Measurements from ENCODE around the gene TSSC4. TPM values are rescaled to one million over a fixed set of nuclear protein-coding genes. Genes with fewer than 3 reads are reported as not detected.

The TSSC4 gene
- total RNA-seq, 2 experiments from 2014 or later: 33.8 to 40.2 TPM

GRCh38 chr11:2400762-2401435 is 349 bp downstream of the TSSC4 start:
- H3K9me3 Mint-ChIP-seq: no peaks in the 10 kb centered on the region
- peak overlapping the region; percentile 84 for H3K4me3 Mint-ChIP-seq
- peak overlapping the region; percentile 82 for H3K27ac Mint-ChIP-seq
- ChIA-PET CTCF (interaction anchor here (0.8 to 2.4 kb wide), 15 partner anchors 14 to 131 kb away, joined by 3 to 26 read pairs (median 4); partner anchors contain the start of genes C11orf21, CD81 and TSPAN32), POLR2A (interaction anchor here (1.0 to 2.3 kb wide), 3 partner anchors 23 to 99 kb away, joined by 5 to 17 read pairs (median 15); partner anchors contain the start of genes C11orf21 and TSPAN32)
- peaks cover 2% of the 10 kb centered on the region for H3K36me3 Mint-ChIP-seq
- intact Hi-C loops (cut with micrococcal nuclease): loop anchor here (1.0 to 2.0 kb wide), 5 partner anchors 20 to 656 kb away; partner anchors contain the start of genes CARS1, CD81 and TSPAN32
- DNase-seq: no peak
- H3K27me3 Mint-ChIP-seq: no peaks in the 10 kb centered on the region
- H3K4me1 Mint-ChIP-seq (ENCODE audit: low read depth): peaks cover 15% of the 10 kb centered on the region

GRCh38 chr11:2401436-2401984 is 960 bp downstream of the TSSC4 start:
- no peak for DNase-seq
- intact Hi-C loops (cut with micrococcal nuclease): loop anchor here (2.0 kb wide), 1 partner anchor 19 kb away; no protein-coding TSS in a partner anchor
- peaks cover 2% of the 10 kb centered on the region for H3K36me3 Mint-ChIP-seq

GRCh38 chr11:2402106-2402505 is 1.6 kb downstream of the TSSC4 start:
- ChIA-PET POLR2A (no interaction called here), CTCF (interaction anchor here (0.9 to 2.4 kb wide), 5 partner anchors 18 to 130 kb away, joined by 3 to 26 read pairs (median 4); no protein-coding TSS in a partner anchor)
- intact Hi-C loops (cut with micrococcal nuclease): no loop called here
- Mint-ChIP-seq H3K27me3 (no peaks in the 10 kb centered on the region), H3K36me3 (no peaks in the 10 kb centered on the region), H3K9me3 (no peaks in the 10 kb centered on the region), H3K4me1 (ENCODE audit: low read depth) (peaks cover 15% of the 10 kb centered on the region), H3K27ac (no peak overlapping the region), H3K4me3 (peak overlapping the region; percentile 84)
- DNase-seq: no peak

More at GRCh38 chr11:2401436-2401984, 960 bp downstream of the TSSC4 start:
- peak overlapping the region; percentile 82 for H3K27ac Mint-ChIP-seq
- no peaks in the 10 kb centered on the region for H3K9me3 Mint-ChIP-seq
- POLR2A ChIA-PET: interaction anchor here (2.2 kb wide), 1 partner anchor 24 kb away, joined by 17 read pairs; no protein-coding TSS in a partner anchor
- no peaks in the 10 kb centered on the region for H3K27me3 Mint-ChIP-seq
- CTCF ChIA-PET: interaction anchor here (0.9 to 2.4 kb wide), 9 partner anchors 14 to 131 kb away, joined by 3 to 26 read pairs (median 4); partner anchors contain the start of gene CD81
- peaks cover 15% of the 10 kb centered on the region for H3K4me1 Mint-ChIP-seq (ENCODE audit: low read depth)
- peak overlapping the region; percentile 84 for H3K4me3 Mint-ChIP-seq

- intact Hi-C loops (cut with micrococcal nuclease): no loop called here
- Mint-ChIP-seq H3K4me1 (ENCODE audit: low read depth) (peaks cover 15% of the 10 kb centered on the region), H3K9me3 (no peaks in the 10 kb centered on the region), H3K36me3 (no peaks in the 10 kb centered on the region), H3K4me3 (peak overlapping the region; percentile 84), H3K27ac (no peak overlapping the region), H3K27me3 (no peaks in the 10 kb centered on the region)
- ChIA-PET POLR2A (no interaction called here), CTCF (interaction anchor here (1.8 kb wide), 1 partner anchor 98 kb away, joined by 6 read pairs; no protein-coding TSS in a partner anchor)
- no peak for DNase-seq
These were observed 2.5 kb downstream of the TSSC4 start for GRCh38 chr11:2402890-2403645.

GRCh38 chr11:2404735-2405196 is 4.2 kb downstream of the TSSC4 start:
- no peaks in the 10 kb centered on the region for H3K9me3 Mint-ChIP-seq
- DNase-seq: no peak
- CTCF ChIA-PET: interaction anchor here (1.8 kb wide), 1 partner anchor 100 kb away, joined by 6 read pairs; no protein-coding TSS in a partner anchor
- H3K4me3 Mint-ChIP-seq: no peak overlapping the region
- intact Hi-C loops (cut with micrococcal nuclease): no loop called here
- no peaks in the 10 kb centered on the region for H3K36me3 Mint-ChIP-seq
- no peak overlapping the region for H3K27ac Mint-ChIP-seq
- H3K4me1 Mint-ChIP-seq (ENCODE audit: low read depth): peaks cover 13% of the 10 kb centered on the region
- POLR2A ChIA-PET: no interaction called here
- no peaks in the 10 kb centered on the region for H3K27me3 Mint-ChIP-seq

- Mint-ChIP-seq H3K4me1 (ENCODE audit: low read depth) (peaks cover 11% of the 10 kb centered on the region), H3K9me3 (no peaks in the 10 kb centered on the region), H3K27me3 (no peaks in the 10 kb centered on the region), H3K4me3 (no peak overlapping the region), H3K36me3 (no peaks in the 10 kb centered on the region), H3K27ac (no peak overlapping the region)
- ChIA-PET CTCF (no interaction called here), POLR2A (no interaction called here)
- intact Hi-C loops (cut with micrococcal nuclease): no loop called here
- no peak for DNase-seq
These were observed 5.9 kb downstream of the TSSC4 start for GRCh38 chr11:2406451-2406850.

- DNase-seq: no peak
- Mint-ChIP-seq H3K27ac (no peak overlapping the region), H3K4me1 (ENCODE audit: low read depth) (peaks cover 6% of the 10 kb centered on the region), H3K27me3 (no peaks in the 10 kb centered on the region), H3K4me3 (no peak overlapping the region), H3K9me3 (no peaks in the 10 kb centered on the region), H3K36me3 (no peaks in the 10 kb centered on the region)
- ChIA-PET CTCF (no interaction called here), POLR2A (no interaction called here)
- intact Hi-C loops (cut with micrococcal nuclease): no loop called here
These were observed 6.4 kb downstream of the TSSC4 start for GRCh38 chr11:2406878-2407410.

- no peak for DNase-seq
- intact Hi-C loops (cut with micrococcal nuclease): no loop called here
- H3K36me3 Mint-ChIP-seq: no peaks in the 10 kb centered on the region
- H3K4me3 Mint-ChIP-seq: no peak overlapping the region
- ChIA-PET CTCF (no interaction called here), POLR2A (no interaction called here)
- no peaks in the 10 kb centered on the region for H3K9me3 Mint-ChIP-seq
- H3K4me1 Mint-ChIP-seq (ENCODE audit: low read depth): no peaks in the 10 kb centered on the region
- no peak overlapping the region for H3K27ac Mint-ChIP-seq
- no peaks in the 10 kb centered on the region for H3K27me3 Mint-ChIP-seq
These were observed 8.1 kb downstream of the TSSC4 start for GRCh38 chr11:2408671-2409070.

GRCh38 chr11:2409126-2409525 is 8.6 kb downstream of the TSSC4 start:
- Mint-ChIP-seq H3K27ac (no peak overlapping the region), H3K36me3 (no peaks in the 10 kb centered on the region), H3K4me3 (no peak overlapping the region), H3K27me3 (no peaks in the 10 kb centered on the region), H3K4me1 (ENCODE audit: low read depth) (no peaks in the 10 kb centered on the region), H3K9me3 (no peaks in the 10 kb centered on the region)
- ChIA-PET CTCF (interaction anchor here (0.7 kb wide), 1 partner anchor 10 kb away, joined by 3 read pairs; no protein-coding TSS in a partner anchor), POLR2A (no interaction called here)
- intact Hi-C loops (cut with micrococcal nuclease): no loop called here
- DNase-seq: no peak

- Mint-ChIP-seq H3K4me1 (ENCODE audit: low read depth) (no peaks in the 10 kb centered on the region), H3K27me3 (no peaks in the 10 kb centered on the region), H3K9me3 (no peaks in the 10 kb centered on the region), H3K4me3 (no peak overlapping the region), H3K36me3 (no peaks in the 10 kb centered on the region), H3K27ac (no peak overlapping the region)
- CTCF ChIA-PET: interaction anchor here (0.7 to 2.6 kb wide), 2 partner anchors 9 to 11 kb away, joined by 3 to 12 read pairs; no protein-coding TSS in a partner anchor
- intact Hi-C loops (cut with micrococcal nuclease): no loop called here
- DNase-seq: no peak
- POLR2A ChIA-PET: no interaction called here
These were observed 9.3 kb downstream of the TSSC4 start for GRCh38 chr11:2409611-2410468.

GRCh38 chr11:2410616-2411015 is 10.1 kb downstream of the TSSC4 start:
- POLR2A ChIA-PET: no interaction called here
- CTCF ChIA-PET: interaction anchor here (2.6 kb wide), 1 partner anchor 10 kb away, joined by 12 read pairs; no protein-coding TSS in a partner anchor

More at GRCh38 chr11:2410616-2411015, 10.1 kb downstream of the TSSC4 start:
- intact Hi-C loops (cut with micrococcal nuclease): no loop called here
- no peaks in the 10 kb centered on the region for H3K4me1 Mint-ChIP-seq (ENCODE audit: low read depth)
- H3K27ac Mint-ChIP-seq: no peak overlapping the region
- H3K9me3 Mint-ChIP-seq: no peaks in the 10 kb centered on the region
- no peak overlapping the region for H3K4me3 Mint-ChIP-seq
- H3K27me3 Mint-ChIP-seq: no peaks in the 10 kb centered on the region
- DNase-seq: no peak
- no peaks in the 10 kb centered on the region for H3K36me3 Mint-ChIP-seq

Measured in activated CD4-positive, alpha-beta memory T cell treated with anti-CD3 and anti-CD28 coated beads for 36 hours (primary cell).